B cell (primary cell): ENCODE results near the gene TBC1D22B. TPM values are rescaled to one million over a fixed set of nuclear protein-coding genes. Genes with fewer than 3 reads are reported as not detected.

ENCODE experiments used
- ATAC-seq: fragments of 200-7000 bp; cut with Tn5 transposase; one replicate; pipeline ENCODE4 v1.10.0; 2021; ENCODE audit warnings: low read depth, mild to moderate bottlenecking, moderate number of reproducible peaks, moderate library complexity
- CTCF ChIA-PET: fragments of 350-600 bp; sonication (Branson Sonifier 250); formaldehyde crosslinking; loops from one replicate; lab custom pipeline; 2021; ENCODE audit warnings: antibody characterized with exemption, inconsistent platforms; lab: Charles Lee
- POLR2A ChIA-PET: fragments of 350-600 bp; sonication (Branson Sonifier 250); formaldehyde crosslinking; loops from one replicate; lab custom pipeline; 2021; ENCODE audit warnings: antibody characterized with exemption; lab: Charles Lee
- DNase-seq: peaks from one replicate; pipeline ENCODE4 v3.0.0; 2013
- H2AFZ ChIP-seq: 2 replicates; pipeline ENCODE4 v1.6.1; 2012; ENCODE audit warnings: mild to moderate bottlenecking, low read depth, low read length; ENCODE audit not compliant: insufficient read depth, poor library complexity, severe bottlenecking
- H3K27ac ChIP-seq, 2 donors: 1 replicate in 1 of 2; 2 replicates in 1 of 2; pipeline ENCODE4 v1.5.1; 2012 to 2013; ENCODE audit warnings: low read length in 2 of 2, mild to moderate bottlenecking in 2 of 2, moderate library complexity in 1 of 2
- H3K27me3 ChIP-seq, 4 experiments: fragments of 200-600 bp in 1 of 4; sonication (generic) in 1 of 4; replicated peaks in 1 of 4; 1 replicate in 2 of 4; 2 replicates in 2 of 4; pipeline versions ENCODE4 v1.6.1 to v1.7.0; 2013 to 2016; ENCODE audit warnings: low read length in 3 of 4, mild to moderate bottlenecking in 2 of 4, mixed read lengths in 1 of 4, moderate library complexity in 1 of 4; ENCODE audit not compliant: insufficient read depth in 4 of 4, control insufficient read depth in 3 of 4; ENCODE audit errors: control extremely low read depth in 1 of 4
- H3K36me3 ChIP-seq, 2 experiments: replicated peaks in 1 of 2; 1 replicate in 1 of 2; 2 replicates in 1 of 2; pipeline versions ENCODE4 v1.6.1 to v1.7.1; 2013; ENCODE audit warnings: low read length in 1 of 2; ENCODE audit not compliant: insufficient read depth in 2 of 2, control insufficient read depth in 1 of 2; ENCODE audit errors: control extremely low read depth in 1 of 2, extremely low read depth in 1 of 2
- H3K4me1 ChIP-seq, 2 donors: fragments of 200-600 bp in 1 of 2; sonication (generic) in 1 of 2; 1 replicate in 1 of 2; 2 replicates in 1 of 2; pipeline versions ENCODE4 v1.5.1 to v1.6.1; 2013 to 2017; ENCODE audit warnings: low read length in 2 of 2; ENCODE audit not compliant: control insufficient read depth in 2 of 2, insufficient read depth in 2 of 2
- H3K4me2 ChIP-seq: replicated peaks from 2 replicates; pipeline ENCODE3; 2012; ENCODE audit warnings: mild to moderate bottlenecking, low read depth, low read length; ENCODE audit not compliant: poor library complexity, severe bottlenecking
- H3K4me3 ChIP-seq, 5 experiments: fragments of 200-600 bp in 1 of 5; sonication (generic) in 1 of 5; 1 replicate in 3 of 5; 2 replicates in 2 of 5; pipeline versions ENCODE4 v1.5.1 to v1.7.0; 2011 to 2016; ENCODE audit warnings: low read length in 4 of 5, mild to moderate bottlenecking in 4 of 5, low read depth in 2 of 5, control low read depth in 1 of 5, moderate library complexity in 1 of 5; ENCODE audit not compliant: insufficient read depth in 1 of 5; ENCODE audit errors: control extremely low read depth in 1 of 5, extremely low read depth in 1 of 5
- H3K79me2 ChIP-seq: fragments of 200-600 bp; sonication (generic); one replicate; pipeline ENCODE4 v1.6.0; 2016; ENCODE audit warnings: low read length; ENCODE audit not compliant: control insufficient read depth, insufficient read depth
- H3K9ac ChIP-seq: fragments of 200-600 bp; sonication (generic); 2 replicates; pipeline ENCODE4 v1.6.1; 2017; ENCODE audit warnings: mild to moderate bottlenecking, low read length, moderate library complexity
- H3K9me3 ChIP-seq, 3 donors: one replicate each; pipeline versions ENCODE4 v1.6.1 to v1.7.1; 2013; ENCODE audit warnings: low read length in 2 of 3; ENCODE audit not compliant: control insufficient read depth in 2 of 3, insufficient read depth in 1 of 3; ENCODE audit errors: control extremely low read depth in 1 of 3
- H4K20me1 ChIP-seq: 2 replicates; pipeline ENCODE4 v1.6.0; 2012; ENCODE audit warnings: mild to moderate bottlenecking, low read length; ENCODE audit not compliant: insufficient read depth, control insufficient read depth, poor library complexity, severe bottlenecking
- H3K27ac Mint-ChIP-seq: one replicate; pipeline ENCODE4 v1.8.0; 2021; ENCODE audit warnings: mixed read lengths
- H3K27me3 Mint-ChIP-seq: one replicate; pipeline ENCODE4 v1.8.0; 2021; ENCODE audit warnings: mixed read lengths
- H3K4me1 Mint-ChIP-seq: one replicate; pipeline ENCODE4 v1.8.0; 2021; ENCODE audit warnings: mixed read lengths
- H3K4me3 Mint-ChIP-seq: one replicate; pipeline ENCODE4 v1.8.0; 2021; ENCODE audit warnings: mixed read lengths
- H3K9me3 Mint-ChIP-seq: one replicate; pipeline ENCODE4 v1.8.0; 2022; ENCODE audit warnings: mixed read lengths; ENCODE audit not compliant: insufficient read depth
- CTCF ChIP-seq: fragments of 200-600 bp; IDR thresholded peaks from one replicate; pipeline ENCODE4 v1.8.0; 2022; ENCODE audit warnings: antibody characterized with exemption, mild to moderate bottlenecking
- EZH2 ChIP-seq: IDR thresholded peaks from 2 replicates; pipeline ENCODE4 v1.6.1; 2012; ENCODE audit warnings: borderline replicate concordance, low read depth, mild to moderate bottlenecking, moderate library complexity, low read length; ENCODE audit not compliant: insufficient read depth, poor library complexity, severe bottlenecking
- WGBS: methylation state at CpG from one replicate; pipeline ENCODE4 v1.1.5; 2013; ENCODE audit warnings: missing lambda C conversion rate; ENCODE audit not compliant: insufficient coverage; 5-methylcytosine and 5-hydroxymethylcytosine counted together
- intact Hi-C: fragments of 100-400 bp; cut with micrococcal nuclease; formaldehyde crosslinking; loops from one replicate; pipeline ENCODE4 v1.10.0; 2022
- polyA plus RNA-seq: library from polyadenylated mRNA; depleted of rRNA; stranded (reverse); fragments of >200 nt; gene quantifications from 2 replicates; pipeline ENCODE4 v1.2.3, GENCODE V29; 2012
- total RNA-seq, 2 donors: library from RNA; stranded (reverse); fragments of 120-200 nt in 1 of 2; gene quantifications; 1 replicate in 1 of 2; 2 replicates in 1 of 2; pipeline versions ENCODE4 v1.2.3 to v1.2.4, GENCODE V29; 2013 to 2022

Gene TBC1D22B
- total and polyA plus RNA-seq, 2 donors (not counting 1 experiment from before 2014, with no cell fraction given) = 5.1 to 12.5 TPM

DNA sequence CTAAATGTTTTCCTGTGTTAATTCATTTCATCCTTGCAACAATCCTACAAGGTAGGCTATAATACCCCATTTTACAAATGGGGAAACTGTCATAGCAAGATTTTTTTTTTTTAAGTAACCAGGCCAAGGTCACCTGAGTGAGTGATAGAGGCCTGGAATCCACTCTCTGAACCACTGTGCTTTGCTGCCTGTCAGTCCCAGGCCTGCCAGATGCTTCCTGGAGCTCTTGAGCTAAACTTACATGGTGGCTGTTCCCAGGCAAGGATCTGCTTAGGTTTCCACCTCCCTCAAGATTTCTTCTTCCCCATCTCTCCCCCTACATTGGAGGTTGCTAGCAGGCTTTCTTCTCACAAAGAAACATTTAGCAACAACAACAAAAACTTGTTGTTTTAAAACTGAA is 63.5 kb downstream of the TBC1D22B start:
- peaks cover 2% of the 10 kb centered on the region for H3K4me1 Mint-ChIP-seq
- no peaks in the 10 kb centered on the region for H3K9me3 Mint-ChIP-seq
- Histone ChIP-seq H3K27me3 (no peaks in the 10 kb centered on the region), H2AFZ (no peak overlapping the region), H3K79me2 (no peaks in the 10 kb centered on the region), H3K4me3 (no peak overlapping the region), H3K9me3 (no peaks in the 10 kb centered on the region), H3K4me2 (no peak overlapping the region), H3K36me3 (peaks cover 10 to 51% of the 10 kb centered on the region in 2 experiments), H3K9ac (no peak overlapping the region), H3K27ac (no peak overlapping the region), H4K20me1 (no peaks in the 10 kb centered on the region), H3K4me1 (no peaks in the 10 kb centered on the region)
- intact Hi-C loops = loop anchor here (10.0 kb wide), 1 partner anchor 1354 kb away; no protein-coding TSS in a partner anchor
- no peak for TF ChIP-seq EZH2
- TF ChIP-seq CTCF = no peak
- H3K4me3 Mint-ChIP-seq = no peak overlapping the region
- ATAC-seq (no peak), DNase-seq (no peak)
- CTCF ChIA-PET = interaction anchor here (1.2 kb wide), 1 partner anchor 28 kb away, joined by 3 read pairs; no protein-coding TSS in a partner anchor
- H3K27ac Mint-ChIP-seq = no peak overlapping the region
- no peaks in the 10 kb centered on the region for H3K27me3 Mint-ChIP-seq
- POLR2A ChIA-PET = no interaction called here

- intact Hi-C loops = loop anchor here (10.0 kb wide), 1 partner anchor 1353 kb away; no protein-coding TSS in a partner anchor
- H3K27ac Mint-ChIP-seq = no peak overlapping the region
Measured at GRCh38 chr6:37321516-37322415, 64.2 kb downstream of the TBC1D22B start.

More at GRCh38 chr6:37321516-37322415, 64.2 kb downstream of the TBC1D22B start:
- Mint-ChIP-seq H3K9me3 (no peaks in the 10 kb centered on the region), H3K27me3 (no peaks in the 10 kb centered on the region), H3K4me1 (peaks cover 2% of the 10 kb centered on the region), H3K4me3 (no peak overlapping the region)
- Histone ChIP-seq H3K9ac (no peak overlapping the region), H3K79me2 (no peaks in the 10 kb centered on the region), H3K4me3 (no peak overlapping the region), H3K36me3 (peaks cover 10 to 44% of the 10 kb centered on the region in 2 experiments), H3K27ac (no peak overlapping the region), H3K27me3 (no peaks in the 10 kb centered on the region), H3K9me3 (no peaks in the 10 kb centered on the region), H4K20me1 (no peaks in the 10 kb centered on the region), H2AFZ (no peak overlapping the region), H3K4me2 (no peak overlapping the region), H3K4me1 (no peaks in the 10 kb centered on the region)
- ChIA-PET CTCF (interaction anchor here (1.2 kb wide), 1 partner anchor 29 kb away, joined by 3 read pairs; no protein-coding TSS in a partner anchor), POLR2A (no interaction called here)
- 97% methylated on average over 6 of the region's 8 CpGs for WGBS
- DNase-seq (no peak), ATAC-seq (no peak)
- TF ChIP-seq CTCF = no peak
- no peak for TF ChIP-seq EZH2
